Measurements from ENCODE around the gene KRTAP2-1. TPM values are rescaled to one million over a fixed set of nuclear protein-coding genes. Genes with fewer than 3 reads are reported as not detected.
"Not testable (repeated sequence)": the region's sequence is repeated elsewhere in the genome, so short reads cannot be mapped to it uniquely, and the experiment has no call there.

KRTAP2-1 gene
- total RNA-seq = not detected

DNA sequence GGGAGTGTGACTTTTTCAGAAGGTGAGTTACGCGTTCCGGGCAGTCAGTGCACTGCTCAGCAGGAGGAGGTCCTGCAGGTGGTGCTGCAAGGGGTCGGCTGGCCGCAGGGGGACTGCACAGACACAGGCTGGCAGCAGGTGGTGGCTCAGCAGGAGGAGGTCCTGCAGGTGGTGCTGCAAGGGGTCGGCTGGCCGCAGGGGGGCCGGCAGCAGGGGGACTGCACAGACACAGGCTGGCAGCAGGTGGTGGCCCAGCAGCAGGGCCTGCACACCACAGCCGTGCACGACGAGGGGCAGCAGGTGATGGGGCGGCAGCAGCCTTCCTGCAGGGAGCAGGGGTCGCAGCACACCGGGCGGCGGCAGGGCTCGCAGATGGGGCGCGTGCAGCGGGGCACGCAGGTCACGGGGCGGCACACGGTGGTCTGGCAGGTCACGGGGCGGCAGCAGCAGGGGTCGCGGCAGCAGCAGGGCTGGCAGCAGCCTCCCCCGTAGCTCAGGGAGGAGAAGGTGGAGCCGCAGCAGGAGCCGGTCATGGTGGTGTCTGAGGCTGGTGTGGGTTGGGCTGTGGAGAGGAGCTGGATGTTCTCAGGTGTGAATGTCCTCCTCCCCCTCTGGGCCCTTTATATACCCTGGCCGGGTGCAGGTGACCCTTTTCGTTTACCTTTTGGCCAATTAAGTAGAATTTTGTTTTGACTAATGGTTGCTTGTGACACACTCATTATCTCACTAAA is at the start of gene KRTAP2-1:
KRTAP2-1 (minus strand) TSS at position 582 of the 731 bp plus-strand sequence; CDS start at position 533, 49 bp downstream.
- H3K36me3 Mint-ChIP-seq (ENCODE audit: low read depth); intact Hi-C loops (cut with micrococcal nuclease); DNase-seq; H3K4me3 Mint-ChIP-seq; H3K27ac Mint-ChIP-seq; H3K4me1 Mint-ChIP-seq (ENCODE audit: low read depth); H3K9me3 Mint-ChIP-seq: not testable (repeated sequence)
- CTCF ChIA-PET = interaction anchor here (0.6 kb wide), 1 partner anchor 60 kb away, joined by 3 read pairs; no protein-coding TSS in a partner anchor
- H3K27me3 Mint-ChIP-seq (ENCODE audit: low read depth) = peaks cover 27% of the 10 kb centered on the region

GRCh38 chr17:41096055-41096454 is 48.9 kb upstream of the KRTAP2-1 start:
- Mint-ChIP-seq H3K27ac (no peak overlapping the region), H3K27me3 (ENCODE audit: low read depth) (peaks cover 5% of the 10 kb centered on the region), H3K36me3 (ENCODE audit: low read depth) (no peaks in the 10 kb centered on the region), H3K4me3 (no peak overlapping the region), H3K4me1 (ENCODE audit: low read depth) (peaks cover 8% of the 10 kb centered on the region), H3K9me3 (peaks cover 3% of the 10 kb centered on the region)
- intact Hi-C loops (cut with micrococcal nuclease) = no loop called here
- DNase-seq = no peak
- CTCF ChIA-PET = no interaction called here

DNA sequence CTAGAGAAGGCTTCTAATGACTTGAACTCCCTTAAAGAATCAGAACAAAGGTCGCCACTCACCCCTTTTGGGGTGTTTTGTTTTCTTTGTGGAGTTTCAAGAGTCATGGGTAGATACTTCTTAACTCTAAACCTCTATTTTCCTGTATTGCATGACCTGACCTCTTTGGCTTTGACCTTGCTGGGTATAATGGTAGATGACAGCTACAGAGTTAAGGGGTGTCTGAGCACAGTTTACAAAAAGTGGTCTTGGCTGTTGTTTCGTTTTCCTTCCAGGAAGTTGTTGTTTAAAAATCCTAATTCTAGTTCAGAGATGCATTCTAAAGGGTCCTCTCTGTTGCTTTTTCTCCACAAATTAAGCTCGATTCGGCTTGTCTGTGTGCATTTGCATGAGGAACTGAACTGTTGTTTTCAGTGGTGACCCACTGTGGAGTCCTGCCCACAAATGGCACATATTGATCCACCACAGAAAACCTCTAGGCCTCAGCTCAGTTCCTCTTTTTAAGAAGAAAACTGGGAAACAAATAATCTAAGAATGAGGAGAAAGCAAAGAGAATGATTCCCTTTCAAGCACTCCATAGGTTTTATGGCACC is 41.7 kb upstream of the KRTAP2-1 start:
- intact Hi-C loops (cut with micrococcal nuclease); H3K27ac Mint-ChIP-seq; H3K4me3 Mint-ChIP-seq: not testable (repeated sequence)

GRCh38 chr17:41084100-41084856 is 37.2 kb upstream of the KRTAP2-1 start, which contains the start of gene KRTAP4-7:
KRTAP4-7 (plus strand) TSS chr17:41084150; CDS start chr17:41084207, 57 bp downstream.
- CTCF ChIA-PET; intact Hi-C loops (cut with micrococcal nuclease); H3K27me3 Mint-ChIP-seq (ENCODE audit: low read depth); H3K36me3 Mint-ChIP-seq (ENCODE audit: low read depth); H3K9me3 Mint-ChIP-seq; H3K4me3 Mint-ChIP-seq; DNase-seq; H3K27ac Mint-ChIP-seq; H3K4me1 Mint-ChIP-seq (ENCODE audit: low read depth): not testable (repeated sequence)

More for the DNA sequence above, 41.7 kb upstream of the KRTAP2-1 start:
- H3K4me1 Mint-ChIP-seq (ENCODE audit: low read depth); H3K9me3 Mint-ChIP-seq; DNase-seq; CTCF ChIA-PET; H3K27me3 Mint-ChIP-seq (ENCODE audit: low read depth); H3K36me3 Mint-ChIP-seq (ENCODE audit: low read depth): not testable (repeated sequence)

GRCh38 chr17:41083427-41083826 is 36.3 kb upstream of the KRTAP2-1 start:
- DNase-seq; H3K9me3 Mint-ChIP-seq; H3K4me3 Mint-ChIP-seq; H3K36me3 Mint-ChIP-seq (ENCODE audit: low read depth); H3K4me1 Mint-ChIP-seq (ENCODE audit: low read depth); H3K27ac Mint-ChIP-seq; H3K27me3 Mint-ChIP-seq (ENCODE audit: low read depth); intact Hi-C loops (cut with micrococcal nuclease); CTCF ChIA-PET: not testable (repeated sequence)

GRCh38 chr17:41082626-41083025 is 35.5 kb upstream of the KRTAP2-1 start:
- no peak overlapping the region for H3K27ac Mint-ChIP-seq
- H3K4me1 Mint-ChIP-seq (ENCODE audit: low read depth) = no peaks in the 10 kb centered on the region
- no peaks in the 10 kb centered on the region for H3K9me3 Mint-ChIP-seq
- H3K4me3 Mint-ChIP-seq = no peak overlapping the region
- intact Hi-C loops (cut with micrococcal nuclease) = no loop called here
- CTCF ChIA-PET = no interaction called here
- peaks cover 6% of the 10 kb centered on the region for H3K27me3 Mint-ChIP-seq (ENCODE audit: low read depth)
- no peak for DNase-seq
- H3K36me3 Mint-ChIP-seq (ENCODE audit: low read depth) = no peaks in the 10 kb centered on the region

DNA sequence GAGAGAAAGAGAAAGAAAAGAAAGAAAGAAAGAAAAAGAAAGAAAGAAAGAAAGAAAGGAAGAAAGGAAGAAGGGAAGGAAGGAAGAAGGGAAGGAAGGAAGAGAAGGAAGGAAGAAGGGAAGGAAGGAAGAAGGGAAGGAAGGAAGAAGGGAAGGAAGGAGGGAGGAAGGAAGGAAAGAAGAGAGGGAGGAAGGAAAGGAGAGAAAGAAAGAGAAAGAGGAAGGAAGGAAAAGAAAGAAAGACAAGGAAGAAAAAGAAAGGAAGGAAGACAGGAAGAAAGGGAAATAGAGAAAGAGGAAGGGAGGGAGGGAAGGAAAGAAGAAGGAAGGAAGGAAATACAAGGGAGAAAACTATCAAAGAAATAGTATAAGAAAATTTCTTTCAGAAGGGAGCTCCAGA is 29.7 kb upstream of the KRTAP2-1 start:
- Mint-ChIP-seq H3K4me3 (no peak overlapping the region), H3K27me3 (ENCODE audit: low read depth) (peaks cover 3% of the 10 kb centered on the region), H3K4me1 (ENCODE audit: low read depth) (no peaks in the 10 kb centered on the region), H3K27ac (no peak overlapping the region), H3K9me3 (no peaks in the 10 kb centered on the region), H3K36me3 (ENCODE audit: low read depth) (no peaks in the 10 kb centered on the region)
- no peak for DNase-seq
- intact Hi-C loops (cut with micrococcal nuclease) = no loop called here
- CTCF ChIA-PET = no interaction called here

GRCh38 chr17:41073676-41074075 is 26.6 kb upstream of the KRTAP2-1 start:
- Mint-ChIP-seq H3K36me3 (ENCODE audit: low read depth) (no peaks in the 10 kb centered on the region), H3K4me3 (no peak overlapping the region), H3K27me3 (ENCODE audit: low read depth) (peaks cover 3% of the 10 kb centered on the region), H3K9me3 (no peaks in the 10 kb centered on the region), H3K27ac (no peak overlapping the region), H3K4me1 (ENCODE audit: low read depth) (no peaks in the 10 kb centered on the region)
- intact Hi-C loops (cut with micrococcal nuclease) = no loop called here
- CTCF ChIA-PET = no interaction called here
- DNase-seq = no peak

GRCh38 chr17:41071606-41072360 is 24.7 kb upstream of the KRTAP2-1 start:
- intact Hi-C loops (cut with micrococcal nuclease) = no loop called here
- no peaks in the 10 kb centered on the region for H3K4me1 Mint-ChIP-seq (ENCODE audit: low read depth)
- no peaks in the 10 kb centered on the region for H3K9me3 Mint-ChIP-seq
- CTCF ChIA-PET = no interaction called here
- H3K27me3 Mint-ChIP-seq (ENCODE audit: low read depth) = peaks cover 3% of the 10 kb centered on the region
- H3K36me3 Mint-ChIP-seq (ENCODE audit: low read depth) = no peaks in the 10 kb centered on the region
- no peak overlapping the region for H3K27ac Mint-ChIP-seq
- no peak for DNase-seq
- H3K4me3 Mint-ChIP-seq = no peak overlapping the region

DNA sequence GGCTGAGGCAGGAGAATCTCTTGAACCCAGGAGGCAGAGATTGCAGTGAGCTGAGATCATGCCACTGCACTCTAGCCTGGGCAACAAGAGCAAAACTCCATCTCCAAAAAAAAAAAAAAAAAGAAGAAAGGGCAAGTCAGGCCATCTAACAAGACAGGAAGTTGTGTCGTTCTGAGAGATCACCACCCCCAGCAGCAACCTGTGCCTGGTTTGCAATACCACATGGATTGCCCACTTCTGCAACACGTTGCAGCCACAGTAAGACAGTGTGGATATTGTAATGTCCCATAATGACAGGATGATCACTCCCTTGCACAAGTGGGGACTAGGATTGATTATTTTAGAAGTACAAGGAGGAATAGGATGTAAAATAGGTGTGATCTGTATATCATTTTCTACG is 21.9 kb upstream of the KRTAP2-1 start:
- Mint-ChIP-seq H3K9me3 (no peaks in the 10 kb centered on the region), H3K4me1 (ENCODE audit: low read depth) (no peaks in the 10 kb centered on the region), H3K36me3 (ENCODE audit: low read depth) (no peaks in the 10 kb centered on the region), H3K4me3 (no peak overlapping the region), H3K27me3 (ENCODE audit: low read depth) (no peaks in the 10 kb centered on the region), H3K27ac (no peak overlapping the region)
- DNase-seq = no peak
- intact Hi-C loops (cut with micrococcal nuclease) = no loop called here
- CTCF ChIA-PET = no interaction called here

DNA sequence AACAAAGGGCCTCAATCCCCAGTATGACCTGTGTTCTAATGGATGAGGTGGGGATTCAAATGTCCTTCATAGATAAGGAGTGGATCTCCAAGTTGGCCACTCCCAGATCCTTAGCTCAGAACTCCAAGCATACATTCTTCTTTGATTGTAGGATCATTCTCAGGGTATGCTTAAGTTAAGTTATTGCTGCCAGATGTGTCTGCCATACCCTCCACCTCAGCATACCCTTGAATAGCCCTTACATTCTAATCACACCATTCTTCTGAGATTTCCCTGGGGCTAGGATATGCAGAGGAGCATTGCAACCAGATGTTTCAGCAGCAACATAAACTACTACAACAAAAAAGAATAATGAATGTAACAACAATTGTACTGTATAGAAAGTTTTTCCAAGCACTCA is 20.2 kb upstream of the KRTAP2-1 start:
- Mint-ChIP-seq H3K9me3 (no peaks in the 10 kb centered on the region), H3K36me3 (ENCODE audit: low read depth) (no peaks in the 10 kb centered on the region), H3K27ac (no peak overlapping the region), H3K4me1 (ENCODE audit: low read depth) (no peaks in the 10 kb centered on the region), H3K4me3 (no peak overlapping the region), H3K27me3 (ENCODE audit: low read depth) (no peaks in the 10 kb centered on the region)
- intact Hi-C loops (cut with micrococcal nuclease) = no loop called here
- CTCF ChIA-PET = no interaction called here
- DNase-seq = no peak

GRCh38 chr17:41065829-41066624 is 18.9 kb upstream of the KRTAP2-1 start, which contains the start of gene KRTAP2-4:
KRTAP2-4 (minus strand) TSS chr17:41065879; CDS start chr17:41065845, 34 bp downstream.
- Mint-ChIP-seq H3K4me3 (no peak within 1 kb of the TSS), H3K9me3 (no peaks in the 10 kb centered on the region), H3K4me1 (ENCODE audit: low read depth) (no peaks in the 10 kb centered on the region), H3K36me3 (ENCODE audit: low read depth) (no peaks in the 10 kb centered on the region), H3K27me3 (ENCODE audit: low read depth) (peaks cover 5% of the 10 kb centered on the region), H3K27ac (no peak within 1 kb of the TSS)
- intact Hi-C loops (cut with micrococcal nuclease) = no loop called here
- no peak for DNase-seq
- CTCF ChIA-PET = no interaction called here
